ENCODE measurements around the gene NUDT12.

DNA sequence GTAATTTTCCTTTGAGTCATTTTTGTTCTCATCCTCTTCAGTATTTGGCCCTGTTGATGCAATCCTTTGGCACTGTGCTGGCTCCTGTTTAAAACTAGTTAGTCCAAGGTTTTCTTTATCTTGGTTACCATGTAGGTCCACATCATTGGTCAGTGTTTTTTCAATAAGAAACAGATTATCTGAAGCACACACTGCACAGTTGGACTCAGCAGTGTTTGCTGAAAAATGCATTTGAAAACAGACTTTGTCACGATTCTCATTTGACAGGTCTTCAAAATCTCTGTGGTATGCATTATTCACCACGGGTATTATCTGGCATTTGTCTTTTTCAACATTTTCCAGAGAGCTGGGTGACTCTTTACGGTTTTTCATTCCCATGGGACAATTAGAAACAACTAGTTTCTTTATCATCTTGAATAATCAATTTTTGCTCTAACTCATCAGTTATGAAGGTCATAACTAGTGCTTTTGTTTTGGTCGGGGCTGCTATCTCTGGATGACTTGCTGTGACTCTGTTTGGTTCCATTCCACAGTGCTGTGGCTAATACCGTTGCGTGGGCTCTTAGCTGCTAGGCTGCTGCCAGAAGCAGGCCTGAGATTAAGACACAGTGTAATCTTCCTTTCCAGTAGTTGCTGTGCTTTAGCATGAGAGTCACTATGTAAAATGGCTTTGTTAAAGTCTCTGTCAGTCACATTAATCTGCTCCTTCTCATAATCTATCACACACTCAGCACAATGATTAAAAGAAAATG, 36.2 kb downstream of the NUDT12 start:
- no peak for TF ChIP-seq TGIF2 (CRISPR knock-in tag; IDR thresholded peaks at IDR 0.05)
- TF ChIP-seq ZNF747 (CRISPR knock-in tag; IDR thresholded peaks at IDR 0.05; ENCODE audit: borderline replicate concordance): no peak
- no peak for TF ChIP-seq ATF6 (CRISPR knock-in tag; conservative IDR thresholded peaks at IDR 0.05)
- TF ChIP-seq, protein P1, sequence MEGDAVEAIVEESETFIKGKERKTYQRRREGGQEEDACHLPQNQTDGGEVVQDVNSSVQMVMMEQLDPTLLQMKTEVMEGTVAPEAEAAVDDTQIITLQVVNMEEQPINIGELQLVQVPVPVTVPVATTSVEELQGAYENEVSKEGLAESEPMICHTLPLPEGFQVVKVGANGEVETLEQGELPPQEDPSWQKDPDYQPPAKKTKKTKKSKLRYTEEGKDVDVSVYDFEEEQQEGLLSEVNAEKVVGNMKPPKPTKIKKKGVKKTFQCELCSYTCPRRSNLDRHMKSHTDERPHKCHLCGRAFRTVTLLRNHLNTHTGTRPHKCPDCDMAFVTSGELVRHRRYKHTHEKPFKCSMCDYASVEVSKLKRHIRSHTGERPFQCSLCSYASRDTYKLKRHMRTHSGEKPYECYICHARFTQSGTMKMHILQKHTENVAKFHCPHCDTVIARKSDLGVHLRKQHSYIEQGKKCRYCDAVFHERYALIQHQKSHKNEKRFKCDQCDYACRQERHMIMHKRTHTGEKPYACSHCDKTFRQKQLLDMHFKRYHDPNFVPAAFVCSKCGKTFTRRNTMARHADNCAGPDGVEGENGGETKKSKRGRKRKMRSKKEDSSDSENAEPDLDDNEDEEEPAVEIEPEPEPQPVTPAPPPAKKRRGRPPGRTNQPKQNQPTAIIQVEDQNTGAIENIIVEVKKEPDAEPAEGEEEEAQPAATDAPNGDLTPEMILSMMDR (CRISPR knock-in tag; IDR thresholded peaks at IDR 0.05): no peak
- TF ChIP-seq ZNF337 (CRISPR knock-in tag; IDR thresholded peaks at IDR 0.05; ENCODE audit: borderline replicate concordance, low read depth): no peak
- no peak for TF ChIP-seq XBP1 (CRISPR knock-in tag; IDR thresholded peaks at IDR 0.05)
- TF ChIP-seq HOMEZ (CRISPR knock-in tag; IDR thresholded peaks at IDR 0.05; ENCODE audit: low read depth): no peak
